C4-2B (cell line): ENCODE data around the gene ANKRD30B.

Experiments used
- CTCF ChIP-seq: fragments of 450-650 bp; conservative IDR thresholded peaks from 2 replicates; pipeline ENCODE4 v1.5.1; 2017; ENCODE audit warnings: mild to moderate bottlenecking
- ZFX ChIP-seq: fragments of 450-650 bp; IDR thresholded peaks from 2 replicates; pipeline ENCODE4 v1.6.1; 2017

DNA sequence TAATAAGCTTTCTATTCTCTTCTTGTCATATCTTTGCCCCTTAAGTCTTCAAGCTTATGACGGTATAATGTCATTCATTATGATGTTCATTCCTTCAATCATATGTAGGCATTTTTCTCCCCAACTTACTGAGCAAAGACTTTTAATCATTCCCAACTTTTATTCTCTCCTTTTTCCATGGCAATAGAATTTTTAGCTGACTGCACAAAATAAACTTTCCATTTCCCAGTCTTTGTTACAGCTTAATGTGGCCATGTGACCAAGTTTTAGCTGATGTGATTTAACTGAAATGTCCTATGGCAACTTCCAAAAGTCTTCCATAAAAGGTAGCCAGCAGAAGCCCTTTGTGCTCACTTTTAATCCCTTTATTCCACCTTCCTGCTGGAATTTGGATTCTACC is 152.5 kb downstream of the ANKRD30B start:
- TF ChIP-seq CTCF (no peak), ZFX (no peak)
